ENCODE measurements around the gene WSCD1.

DNA sequence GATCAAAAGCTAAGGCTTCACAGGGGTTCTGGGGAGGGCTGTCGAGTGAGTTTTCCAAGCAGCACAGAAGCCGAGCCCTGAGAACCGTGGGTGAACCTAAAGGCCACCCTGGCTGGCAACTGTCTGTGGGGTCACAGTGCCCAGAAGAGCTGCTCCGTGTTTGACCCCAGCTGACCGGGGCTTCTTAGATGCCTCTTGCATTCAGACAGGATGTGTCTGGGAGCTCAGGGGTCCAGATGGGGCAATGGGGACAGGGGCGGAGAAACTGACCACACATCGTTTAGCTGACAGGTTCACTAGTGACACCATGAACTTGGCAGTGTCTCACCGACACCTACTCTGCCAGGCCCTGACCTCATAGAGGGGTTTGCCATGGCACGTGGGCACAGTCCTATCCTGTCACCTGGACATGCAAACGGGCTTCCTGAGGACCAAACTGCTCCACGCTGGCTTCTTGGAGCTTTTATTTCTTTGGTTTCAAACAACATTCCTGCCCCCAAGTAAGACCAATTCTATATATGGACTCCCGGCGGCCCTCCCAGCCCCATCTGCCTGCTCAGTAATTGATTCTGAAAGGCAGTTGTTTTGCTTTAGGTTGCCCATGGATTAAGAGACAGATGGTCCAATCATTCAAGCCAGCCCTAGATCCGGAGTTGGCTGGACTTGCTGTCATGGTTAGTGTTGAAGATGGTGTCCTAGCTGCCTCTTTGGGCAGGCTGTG lies 22.2 kb downstream of the WSCD1 start:
- TF ChIP-seq CTCF (IDR thresholded peaks at IDR 0.05) (no peak), ZFX (IDR thresholded peaks at IDR 0.05; ENCODE audit: borderline replicate concordance) (no peak)

Measured in 22Rv1 (cell line).